Measurements from ENCODE around the gene FMN1. TPM values are rescaled to one million over a fixed set of nuclear protein-coding genes. Genes with fewer than 3 reads are reported as not detected.

FMN1 gene
- total RNA-seq, 2 donors from 2014 or later, result 0.60 to 1.1 TPM

DNA sequence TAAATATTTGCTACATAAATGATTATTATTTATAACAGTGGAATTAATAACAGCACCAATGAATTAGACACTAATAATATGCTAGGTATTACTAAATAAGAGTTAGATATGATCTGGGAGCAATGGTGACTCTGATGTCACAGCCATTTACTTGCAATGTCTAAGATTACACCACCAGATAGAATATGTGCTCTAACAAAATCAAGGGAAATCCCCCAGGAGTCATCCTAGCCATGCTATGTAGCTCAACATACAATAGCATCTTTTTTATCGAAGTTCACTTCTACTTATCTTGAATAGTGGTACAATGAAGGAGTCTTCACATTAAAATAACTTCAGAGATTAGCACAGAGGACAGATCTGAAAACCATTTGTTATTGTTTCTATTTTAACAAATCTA lies 154.0 kb downstream of the FMN1 start:
- H3K4me1 Mint-ChIP-seq, result no peaks in the 10 kb centered on the region
- H3K36me3 Mint-ChIP-seq (ENCODE audit: low read depth), result no peaks in the 10 kb centered on the region
- H3K9ac ChIP-seq (ENCODE audit: extremely low read depth, low read length, poor library complexity, severe bottlenecking), result no peak overlapping the region
- peaks cover 14% of the 10 kb centered on the region for H3K9me3 Mint-ChIP-seq
- WGBS, 2 experiments (ENCODE audit: insufficient coverage in 1 of 2, insufficient read length in 1 of 2), result 75% methylated on average over 1 of the region's 1 CpG; no CpG with 5 or more reads in 1 of the 2 experiments
- no peaks in the 10 kb centered on the region for H3K9me3 ChIP-seq (ENCODE audit: control insufficient read depth, low read length)
- no peak overlapping the region for H3K27ac Mint-ChIP-seq
- no peak overlapping the region for H3K4me3 Mint-ChIP-seq
- no peak overlapping the region for H3K4me3 ChIP-seq (ENCODE audit: low read length)
- TF ChIP-seq CTCF (conservative IDR thresholded peaks at IDR 0.05), result no peak
- DNase-seq, result no peak
- H3K4me1 ChIP-seq (ENCODE audit: control insufficient read depth, insufficient read depth, low read length), result no peaks in the 10 kb centered on the region
- H3K27me3 ChIP-seq (ENCODE audit: control insufficient read depth, insufficient read depth, low read length, poor library complexity, severe bottlenecking), result no peaks in the 10 kb centered on the region
- H3K27me3 Mint-ChIP-seq (ENCODE audit: insufficient read depth), result no peaks in the 10 kb centered on the region
- no peaks in the 10 kb centered on the region for H3K36me3 ChIP-seq (ENCODE audit: control insufficient read depth, insufficient read depth, low read length)
- no peak overlapping the region for H3K27ac ChIP-seq (ENCODE audit: low read depth, low read length)

DNA sequence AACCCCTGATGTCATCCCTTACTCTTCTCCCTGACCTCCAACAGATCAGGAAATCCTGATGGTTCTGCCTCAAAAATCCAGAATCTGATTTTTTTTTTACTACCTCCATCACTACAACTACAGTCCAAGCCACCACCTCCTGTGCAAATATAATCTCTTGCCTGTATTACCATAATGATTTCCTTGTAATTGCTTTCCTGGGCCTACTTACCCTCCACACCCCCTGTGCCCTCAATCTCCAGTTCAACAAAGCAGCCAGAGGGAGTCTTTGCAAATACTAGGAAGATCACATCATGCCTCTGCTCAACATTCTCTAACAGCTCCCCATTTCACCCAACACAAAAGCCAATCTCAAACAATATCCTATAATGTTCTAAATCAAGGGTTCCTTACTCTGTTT lies 159.9 kb downstream of the FMN1 start:
- Histone ChIP-seq H3K27ac (ENCODE audit: low read depth, low read length) (no peak overlapping the region), H3K9me3 (ENCODE audit: control insufficient read depth, low read length) (no peaks in the 10 kb centered on the region), H3K9ac (ENCODE audit: extremely low read depth, low read length, poor library complexity, severe bottlenecking) (no peak overlapping the region), H3K4me3 (ENCODE audit: low read length) (no peak overlapping the region), H3K36me3 (ENCODE audit: control insufficient read depth, insufficient read depth, low read length) (no peaks in the 10 kb centered on the region), H3K27me3 (ENCODE audit: control insufficient read depth, insufficient read depth, low read length, poor library complexity, severe bottlenecking) (no peaks in the 10 kb centered on the region), H3K4me1 (ENCODE audit: control insufficient read depth, insufficient read depth, low read length) (no peaks in the 10 kb centered on the region)
- Mint-ChIP-seq H3K4me3 (no peak overlapping the region), H3K9me3 (no peaks in the 10 kb centered on the region), H3K4me1 (no peaks in the 10 kb centered on the region), H3K36me3 (ENCODE audit: low read depth) (no peaks in the 10 kb centered on the region), H3K27me3 (ENCODE audit: insufficient read depth) (no peaks in the 10 kb centered on the region), H3K27ac (no peak overlapping the region)
- no peak for TF ChIP-seq CTCF (conservative IDR thresholded peaks at IDR 0.05)
- DNase-seq, result no peak

DNA sequence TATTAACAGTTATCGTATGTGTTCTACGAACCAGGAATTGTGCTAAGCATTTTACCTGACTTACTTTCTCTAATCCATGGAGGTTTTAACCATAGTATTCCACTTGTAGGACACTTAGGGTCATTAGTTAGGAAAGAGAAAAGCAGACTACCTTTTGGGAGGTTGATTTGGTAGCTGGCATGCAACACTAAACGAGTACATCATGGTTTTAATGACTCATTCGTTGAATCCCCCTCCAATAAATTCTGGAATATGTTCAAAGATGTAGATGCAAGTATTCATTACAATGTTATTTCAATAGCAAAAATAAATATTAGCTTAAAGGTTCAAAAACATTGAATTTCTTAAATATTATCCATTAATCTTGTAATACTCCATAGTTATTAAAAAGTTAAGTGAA lies 162.5 kb downstream of the FMN1 start:
- Mint-ChIP-seq H3K36me3 (ENCODE audit: low read depth) (no peaks in the 10 kb centered on the region), H3K4me3 (no peak overlapping the region), H3K27ac (no peak overlapping the region), H3K4me1 (no peaks in the 10 kb centered on the region), H3K27me3 (ENCODE audit: insufficient read depth) (no peaks in the 10 kb centered on the region), H3K9me3 (no peaks in the 10 kb centered on the region)
- Histone ChIP-seq H3K27ac (ENCODE audit: low read depth, low read length) (no peak overlapping the region), H3K36me3 (ENCODE audit: control insufficient read depth, insufficient read depth, low read length) (no peaks in the 10 kb centered on the region), H3K4me3 (ENCODE audit: low read length) (no peak overlapping the region), H3K9me3 (ENCODE audit: control insufficient read depth, low read length) (no peaks in the 10 kb centered on the region), H3K9ac (ENCODE audit: extremely low read depth, low read length, poor library complexity, severe bottlenecking) (no peak overlapping the region), H3K27me3 (ENCODE audit: control insufficient read depth, insufficient read depth, low read length, poor library complexity, severe bottlenecking) (no peaks in the 10 kb centered on the region), H3K4me1 (ENCODE audit: control insufficient read depth, insufficient read depth, low read length) (no peaks in the 10 kb centered on the region)
- DNase-seq, result no peak
- 68 to 100% methylated on average over 2 to 3 of the region's 4 CpGs for WGBS, 2 experiments (ENCODE audit: insufficient coverage in 1 of 2, insufficient read length in 1 of 2)
- no peak for TF ChIP-seq CTCF (conservative IDR thresholded peaks at IDR 0.05)

Measured in endodermal cell (in vitro differentiated cells).